Fibroblast of the conjunctiva (primary cell): ENCODE measurements around the gene BCL2L1.
"Not testable (repeated sequence)": the region's sequence is repeated elsewhere in the genome, so short reads cannot be mapped to it uniquely, and the experiment has no call there.

ENCODE experiments used
- DNase-seq: peaks from one replicate; pipeline ENCODE4 v3.0.0-alpha.2; 2010; ENCODE audit warnings: low read depth

BCL2L1 gene

DNA sequence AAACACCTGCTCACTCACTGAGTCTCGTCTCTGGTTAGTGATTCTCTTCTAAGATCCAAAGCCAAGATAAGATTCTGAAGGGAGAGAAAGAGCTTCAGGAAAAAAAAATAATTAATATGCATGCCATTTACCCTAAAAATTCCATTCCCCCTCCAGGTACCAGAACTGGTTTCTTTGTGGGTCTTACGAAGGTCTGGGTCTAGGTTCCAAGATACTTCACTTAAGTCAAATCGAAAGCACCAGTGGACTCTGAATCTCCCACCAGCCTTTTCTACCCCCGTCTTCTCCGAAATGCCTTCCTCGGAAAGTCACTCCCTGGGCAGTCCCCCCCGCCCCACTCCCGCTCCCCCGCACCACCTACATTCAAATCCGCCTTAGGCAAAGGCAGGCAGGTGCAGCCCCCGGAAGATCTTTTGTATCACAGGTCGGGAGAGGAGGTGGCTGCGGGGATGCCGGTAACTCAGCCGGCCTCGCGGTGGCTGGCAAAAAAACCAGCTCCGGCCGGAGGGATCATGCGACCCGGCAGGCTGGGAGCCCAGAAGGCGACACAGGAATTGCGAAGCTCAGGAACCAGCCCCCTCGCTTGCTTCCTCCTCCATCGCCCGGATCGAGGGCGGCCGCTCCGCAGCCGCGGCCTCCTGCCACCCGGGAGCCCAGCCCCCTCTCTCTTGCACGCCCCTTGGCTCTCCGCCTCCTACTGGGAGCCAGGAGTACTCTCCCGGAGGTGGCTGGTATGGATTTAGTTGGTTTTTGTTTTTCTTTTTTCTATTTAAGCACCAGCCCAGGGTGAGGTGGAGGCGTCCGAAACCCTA is at the start of gene BCL2L1:
TSS of gene BCL2L1 (minus strand) at position 612 of the 812 bp plus-strand sequence. CDS start 650 bp downstream, outside the sequence.
- peak; percentile 82 for DNase-seq

DNA sequence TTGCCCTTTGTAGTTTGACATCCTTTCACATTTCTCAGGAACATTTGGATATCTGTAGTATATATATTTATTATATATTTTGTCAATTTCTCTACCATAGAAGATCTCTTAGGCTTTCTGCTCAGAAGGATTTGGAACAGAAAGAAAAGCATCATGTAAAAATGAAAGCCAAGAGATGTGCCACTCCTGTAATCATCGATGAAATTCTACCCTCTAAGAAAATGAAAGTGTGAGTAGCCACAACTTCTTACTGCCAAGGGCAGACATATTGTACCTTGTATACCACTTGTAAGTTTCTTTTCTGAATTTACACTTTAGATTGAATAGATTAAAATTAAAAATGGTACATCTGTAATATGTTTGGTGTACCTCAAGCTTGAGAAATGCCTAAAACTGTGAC is 47.6 kb upstream of the BCL2L1 start:
- DNase-seq = no peak

DNA sequence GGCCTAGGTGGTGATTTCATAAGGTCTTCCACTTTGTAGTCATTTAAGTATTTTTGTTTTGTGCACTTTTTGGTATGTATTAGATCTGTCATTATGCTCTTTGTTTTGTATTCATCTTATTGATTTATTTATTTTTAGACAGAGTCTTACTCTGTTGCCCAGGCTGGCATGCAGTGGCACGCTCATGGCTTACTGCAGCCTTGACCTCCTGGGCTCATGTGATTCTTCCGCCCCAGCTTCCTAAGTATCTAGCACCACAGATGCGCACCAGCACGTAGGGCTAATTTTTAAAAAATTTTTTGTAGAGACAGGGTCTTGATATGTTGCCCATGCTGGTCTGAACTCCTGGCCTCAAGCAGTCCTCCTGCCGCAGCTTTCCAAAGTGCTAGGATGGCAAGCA is 47.0 kb upstream of the BCL2L1 start:
- DNase-seq = no peak

DNA sequence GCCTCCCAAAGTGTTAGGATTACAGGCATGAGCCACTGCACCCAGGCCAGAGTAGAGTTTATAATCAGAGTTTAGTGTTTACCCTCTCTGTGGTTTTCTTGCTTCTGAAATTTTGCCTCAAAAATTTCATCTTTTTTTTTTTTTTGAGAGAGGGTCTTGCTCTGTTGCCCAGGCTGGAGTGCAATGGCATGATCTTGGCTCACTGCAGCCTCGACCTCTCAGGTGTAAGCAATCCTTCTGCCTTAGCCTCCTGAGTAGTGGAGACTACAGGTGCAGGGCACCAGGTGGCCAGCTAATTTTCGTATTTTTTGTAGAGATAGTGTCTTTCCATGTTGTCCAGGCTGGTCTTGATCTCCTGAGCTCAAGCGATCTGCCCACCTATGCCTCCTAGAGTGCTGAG is 45.1 kb upstream of the BCL2L1 start:
- no peak for DNase-seq

DNA sequence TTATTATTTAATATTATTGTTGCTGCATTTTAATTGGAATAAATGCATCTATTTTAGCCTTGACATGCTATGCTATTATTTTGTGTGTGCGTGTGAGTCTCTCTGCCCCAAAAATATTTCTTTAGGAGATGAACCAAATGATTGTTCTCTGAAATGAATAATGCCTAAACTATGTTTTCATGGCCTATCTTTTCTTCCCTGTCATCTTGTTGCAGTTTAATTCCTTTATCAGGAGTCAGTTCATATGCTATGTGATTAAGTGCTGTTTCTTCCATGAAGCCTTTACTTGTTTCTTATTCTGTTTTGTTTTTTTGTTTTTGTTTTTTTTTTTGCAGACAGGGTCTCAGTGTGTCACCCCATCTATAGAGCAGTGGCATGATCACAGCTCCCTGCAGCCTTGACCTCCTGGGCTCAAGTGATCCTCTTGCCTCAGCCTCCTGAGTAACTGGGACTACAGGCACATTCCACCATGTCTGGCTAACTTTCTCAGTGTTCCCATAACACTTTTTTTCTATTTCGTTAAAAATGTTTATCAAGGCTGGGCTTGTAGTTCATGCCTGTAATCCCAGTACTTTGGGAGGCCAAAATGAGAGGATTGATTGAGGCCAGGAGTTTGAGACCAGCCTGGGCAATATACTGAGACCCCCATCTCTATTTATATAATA is 42.1 kb upstream of the BCL2L1 start:
- no peak for DNase-seq

DNA sequence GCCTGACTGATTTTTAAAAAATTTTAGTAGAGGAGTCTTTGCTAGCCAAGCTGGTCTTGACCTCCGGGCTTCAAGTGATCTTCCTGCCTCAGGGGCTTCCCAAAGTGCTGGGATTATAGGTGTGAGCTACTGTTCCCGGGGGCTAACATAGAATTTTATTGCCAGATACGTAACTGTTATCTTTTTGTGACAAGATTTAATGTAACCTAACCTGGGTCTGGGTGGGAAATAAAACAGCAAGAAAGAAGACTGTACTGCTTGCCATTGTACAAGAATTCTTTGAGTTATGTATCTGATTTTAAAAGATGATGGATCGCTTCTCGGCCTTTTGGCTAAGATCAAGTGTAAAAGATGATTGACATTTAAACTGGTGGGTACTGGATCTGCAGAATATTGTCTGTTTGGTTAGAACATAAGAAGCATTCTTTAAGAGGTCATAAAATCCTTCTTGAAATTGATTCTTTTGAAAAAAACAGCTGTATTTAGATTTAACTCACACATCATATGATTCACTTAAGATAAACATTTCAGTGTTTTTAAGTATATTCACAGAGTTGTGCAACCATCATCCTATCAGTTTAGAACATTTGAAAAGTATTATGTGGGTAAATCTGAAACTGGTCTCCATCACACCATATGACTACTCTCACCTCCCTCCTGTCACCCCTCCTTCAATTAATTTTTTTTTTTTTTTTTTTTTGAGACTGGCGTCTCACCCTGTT is 38.0 kb upstream of the BCL2L1 start:
- DNase-seq = peak; percentile 30

DNA sequence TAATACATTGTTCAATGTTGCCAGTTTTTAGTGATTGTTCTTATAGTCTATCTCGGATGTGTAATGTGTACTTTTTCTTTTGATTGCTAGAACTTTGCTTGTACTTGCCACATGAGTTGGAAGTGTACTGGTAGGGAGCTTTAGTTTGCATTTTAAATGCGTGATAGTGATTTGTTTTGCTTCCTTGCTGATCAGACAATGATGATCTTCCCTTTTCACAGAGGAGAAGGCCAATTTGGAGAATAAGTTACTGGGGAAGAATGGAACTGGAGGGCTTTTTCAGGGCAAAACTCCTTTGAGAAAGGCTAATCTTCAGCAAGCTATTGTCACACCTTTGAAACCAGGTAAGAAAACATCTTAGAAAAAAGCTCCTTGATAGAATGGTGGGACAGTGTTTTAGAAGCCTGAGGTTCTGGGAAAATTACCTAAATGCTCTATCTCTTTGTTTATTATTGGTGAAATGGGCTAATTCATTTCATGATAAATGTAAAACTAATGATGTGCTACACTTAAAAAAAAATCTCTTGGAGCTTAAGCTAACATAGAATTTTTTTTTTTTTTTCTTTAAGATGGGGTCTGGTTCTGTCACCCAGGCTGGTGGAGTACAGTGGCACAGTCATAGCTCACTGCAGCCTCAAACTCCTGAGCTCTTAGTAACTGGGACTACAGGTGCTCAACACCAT is 37.3 kb upstream of the BCL2L1 start:
- DNase-seq = no peak

DNA sequence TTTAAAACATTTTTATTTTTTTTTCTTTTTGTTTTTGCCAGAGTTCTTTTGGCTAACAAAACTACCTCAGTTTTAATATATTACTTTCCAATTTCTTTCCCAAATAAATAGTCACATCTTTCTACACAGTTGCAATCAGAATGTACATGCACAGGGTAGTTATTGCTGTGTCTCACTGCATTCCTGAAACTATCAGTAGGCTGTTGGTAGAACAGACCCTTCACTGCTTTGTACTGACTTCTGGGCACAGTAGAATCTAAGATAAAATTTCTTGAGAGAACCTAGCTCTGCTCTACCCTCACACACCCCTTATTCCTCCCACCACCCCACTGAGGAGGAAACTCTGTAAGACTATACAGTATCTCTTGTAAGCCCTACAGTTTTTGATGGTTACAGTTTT is 36.3 kb upstream of the BCL2L1 start:
- DNase-seq = no peak

DNA sequence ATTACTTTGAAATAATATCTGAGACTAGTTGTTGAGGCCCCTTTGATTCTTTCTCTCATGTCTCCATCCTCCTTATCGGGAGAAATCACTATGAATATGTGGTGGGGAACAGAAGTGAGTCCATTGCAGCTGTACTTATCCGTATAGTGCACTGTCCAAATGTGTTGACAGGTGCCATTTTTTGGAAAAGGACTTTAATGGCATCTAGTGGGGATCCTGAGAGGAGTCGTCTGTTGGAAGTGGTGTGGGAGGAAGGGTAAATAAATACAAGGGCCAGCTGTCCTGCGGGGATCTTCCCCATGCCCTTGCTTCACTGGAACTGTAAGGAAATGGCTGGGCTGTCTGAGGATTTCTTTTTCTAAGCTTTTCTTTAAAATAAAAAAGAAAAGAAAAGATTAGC is 35.9 kb upstream of the BCL2L1 start:
- DNase-seq = no peak

DNA sequence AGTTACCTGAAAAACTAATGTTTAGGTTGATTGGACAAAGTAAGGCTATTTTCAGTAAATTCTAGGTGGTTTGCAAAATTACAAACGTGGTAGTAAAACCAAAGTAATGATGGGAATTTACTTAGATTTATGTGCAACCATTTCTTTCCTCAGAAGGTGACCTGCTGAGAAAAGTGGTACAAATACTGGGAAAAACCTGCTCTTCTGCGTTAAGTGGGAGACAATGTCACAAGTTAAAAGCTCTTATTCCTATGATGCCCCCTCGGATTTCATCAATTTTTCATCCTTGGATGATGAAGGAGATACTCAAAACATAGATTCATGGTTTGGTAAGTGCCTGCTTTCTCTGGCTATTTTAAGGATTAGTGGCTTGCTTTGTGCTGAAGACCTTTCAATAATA is 34.6 kb upstream of the BCL2L1 start:
- no peak for DNase-seq

DNA sequence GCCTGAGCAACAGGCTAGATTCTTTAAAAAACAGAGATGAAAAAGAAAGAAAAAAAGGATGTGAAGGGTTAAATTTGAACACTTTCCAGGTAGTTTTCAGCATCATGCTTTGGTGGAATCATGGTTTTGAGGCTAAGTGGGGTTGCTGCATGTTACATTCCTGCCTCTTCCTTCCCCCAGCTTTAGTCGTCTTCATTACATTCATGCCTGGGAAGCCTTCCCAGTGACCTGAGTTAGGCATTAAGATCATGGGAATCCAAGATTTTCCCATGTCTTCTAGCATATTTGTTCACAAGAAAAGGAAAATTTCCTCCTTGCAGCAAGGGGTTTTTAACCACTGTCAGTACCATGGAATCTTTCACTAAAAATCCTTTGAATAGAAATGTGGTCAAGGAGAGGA is 28.5 kb upstream of the BCL2L1 start:
- peak; percentile 31 for DNase-seq

DNA sequence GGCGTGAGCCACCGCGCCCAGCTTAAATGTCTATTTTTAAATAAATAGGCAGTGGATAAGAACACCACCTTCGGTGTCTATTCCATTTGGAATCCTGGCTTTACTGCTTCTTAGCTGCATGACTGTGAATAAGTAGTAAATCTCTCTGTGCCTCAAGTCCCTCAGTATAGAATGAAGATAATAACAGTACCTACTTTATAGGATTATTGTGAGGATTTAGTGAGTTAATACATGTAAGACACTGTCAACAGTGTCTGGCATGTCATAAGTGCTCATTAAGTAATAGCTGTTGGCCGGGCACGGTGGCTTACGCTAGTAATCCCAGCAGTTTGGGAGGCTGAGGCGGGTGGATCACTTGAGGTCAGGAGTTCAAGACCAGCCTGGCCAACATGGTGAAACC is 26.6 kb upstream of the BCL2L1 start:
- no peak for DNase-seq

DNA sequence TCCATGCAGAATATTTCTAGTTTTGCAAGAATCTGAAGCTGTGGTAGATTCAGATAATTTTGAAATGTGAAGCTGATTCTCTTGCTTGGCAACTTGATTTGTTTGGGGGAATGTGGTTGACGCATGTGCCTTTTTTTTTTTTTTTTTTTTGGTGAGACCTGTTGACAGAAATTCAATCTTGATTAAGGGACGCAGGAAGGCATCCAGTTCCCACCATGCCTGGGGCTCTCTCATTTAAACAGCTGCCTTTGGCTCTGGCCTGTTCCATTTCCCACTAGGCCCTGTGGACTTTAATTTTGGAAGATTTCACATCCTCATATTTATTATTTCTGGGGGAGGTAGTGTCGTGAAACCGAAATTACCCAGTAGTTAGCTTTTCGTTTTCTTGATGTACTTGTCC is 25.0 kb upstream of the BCL2L1 start:
- no peak for DNase-seq

DNA sequence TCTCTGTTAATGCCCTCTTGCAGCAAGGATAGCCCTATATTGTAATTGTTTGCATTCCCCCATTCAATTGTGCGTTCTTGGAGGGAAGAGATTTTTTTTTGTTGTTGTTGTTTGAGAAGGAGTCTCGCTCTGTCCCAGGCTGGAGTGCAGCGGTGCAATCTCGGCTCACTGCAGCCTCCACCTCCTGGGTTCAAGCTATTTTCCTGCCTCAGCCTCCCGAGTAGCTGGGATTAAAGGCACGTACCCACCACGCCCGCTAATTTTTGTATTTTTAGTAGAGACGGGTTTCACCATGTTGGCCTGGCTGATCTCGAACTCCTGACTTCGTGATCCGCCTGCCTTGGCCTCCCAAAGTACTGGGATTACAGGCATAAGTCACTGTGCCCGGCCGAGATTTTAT is 24.4 kb upstream of the BCL2L1 start:
- DNase-seq = not testable (repeated sequence)

DNA sequence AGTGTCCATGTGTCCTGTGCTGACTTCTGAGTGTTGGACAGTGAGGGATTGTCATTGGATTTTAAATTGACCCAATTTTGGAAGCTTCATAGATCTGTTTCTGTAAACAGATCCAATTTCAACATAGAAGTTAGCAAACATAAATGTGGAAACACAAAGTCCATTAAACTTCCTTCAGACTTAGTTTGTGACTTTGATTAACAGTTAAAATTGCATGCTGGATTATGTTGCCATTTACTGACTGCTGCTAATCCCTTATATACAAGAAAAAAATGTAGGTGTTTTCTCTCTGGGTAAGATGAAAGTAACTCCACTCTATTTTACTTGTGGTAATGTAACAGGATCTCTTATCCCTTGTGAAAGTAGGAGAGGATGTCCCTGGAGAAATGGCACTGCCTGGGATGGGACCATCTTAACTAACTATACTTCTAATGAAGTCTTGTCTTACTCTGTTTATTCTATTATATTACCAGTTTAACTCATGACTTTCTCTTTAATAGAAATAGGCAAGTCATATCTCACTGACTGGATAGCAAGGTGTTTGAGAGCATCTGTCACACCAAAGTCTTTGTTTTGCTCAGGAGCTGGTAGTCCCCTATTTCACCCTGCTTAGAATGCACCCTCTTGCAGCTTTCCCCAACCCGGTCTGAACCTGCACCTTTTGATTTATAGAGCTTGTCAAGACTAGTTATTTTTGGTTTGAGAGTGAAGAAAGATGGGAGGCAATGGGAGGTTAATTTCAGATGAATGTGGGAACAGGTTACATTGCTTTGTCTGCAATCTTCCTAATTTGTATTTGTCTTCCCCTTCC is 23.6 kb upstream of the BCL2L1 start:
- DNase-seq = no peak

DNA sequence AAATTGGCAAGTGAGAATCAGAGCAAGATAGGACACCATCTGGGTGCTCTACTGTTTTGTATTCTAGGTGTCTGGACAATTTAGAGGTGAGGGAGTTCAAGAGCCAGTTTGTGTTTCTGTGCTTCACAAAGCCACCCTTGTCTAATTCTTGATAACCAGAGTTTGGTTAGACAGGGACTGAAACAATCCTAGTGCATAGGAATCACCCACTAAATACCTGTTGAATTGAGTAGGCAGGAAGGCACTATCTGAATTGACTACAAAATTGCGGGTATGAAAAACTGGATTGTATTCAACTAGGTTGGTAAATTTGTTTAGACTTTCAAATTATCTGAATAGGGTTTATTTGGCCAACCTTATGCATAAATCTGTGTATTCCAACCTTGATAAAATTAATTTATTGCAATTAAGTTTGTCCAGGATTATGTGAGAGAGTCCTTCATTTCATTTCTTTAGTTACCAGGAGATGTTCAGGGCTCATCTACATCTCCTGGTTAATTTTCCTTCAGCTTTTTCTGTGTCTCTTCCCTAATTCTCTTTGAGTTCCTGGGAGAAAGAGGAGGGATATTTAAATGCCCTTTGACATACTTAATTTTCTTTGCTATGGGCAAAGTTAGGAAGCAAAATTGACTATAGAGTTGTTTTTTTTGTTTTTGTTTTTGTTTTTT is 18.1 kb upstream of the BCL2L1 start:
- no peak for DNase-seq

DNA sequence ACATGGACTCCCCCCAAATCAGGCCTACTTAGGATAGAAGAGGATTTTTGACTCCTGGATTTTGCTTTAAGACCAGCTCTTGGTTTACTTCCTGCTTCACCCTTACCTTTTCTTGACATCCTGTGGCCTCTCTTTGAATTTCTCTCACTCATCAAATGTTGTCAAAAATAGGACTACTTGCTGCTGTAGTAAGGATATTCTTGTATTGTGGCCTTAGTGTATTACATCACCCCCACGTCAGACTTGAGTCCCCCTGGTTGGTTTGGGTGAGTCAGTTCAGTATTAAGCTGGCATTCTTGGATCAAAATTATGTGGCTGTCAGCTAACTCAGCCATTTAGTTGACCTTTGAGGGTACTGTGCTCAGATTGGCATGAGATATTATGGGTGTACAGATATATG is 17.5 kb upstream of the BCL2L1 start:
- no peak for DNase-seq

DNA sequence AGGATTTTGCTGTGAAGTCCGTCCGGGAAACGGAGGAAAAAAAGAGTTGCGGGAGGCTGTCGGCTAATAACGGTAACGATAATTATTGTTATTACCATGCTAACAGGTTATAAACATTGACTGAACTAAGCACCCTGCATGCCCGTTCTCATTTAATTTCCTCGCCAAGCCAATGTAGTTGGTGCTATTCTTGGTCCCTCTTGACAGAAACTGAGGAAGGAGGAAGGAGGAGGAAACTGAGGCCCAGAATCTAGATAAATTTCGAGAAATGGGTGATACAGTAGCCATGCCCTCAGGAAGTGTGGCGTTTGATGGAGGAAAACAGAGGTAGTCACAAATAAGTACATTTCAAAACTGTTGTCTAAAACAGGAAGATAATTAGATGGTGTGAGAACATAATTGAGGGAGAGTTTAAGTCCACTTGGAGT is 16.9 kb upstream of the BCL2L1 start:
- DNase-seq = no peak

DNA sequence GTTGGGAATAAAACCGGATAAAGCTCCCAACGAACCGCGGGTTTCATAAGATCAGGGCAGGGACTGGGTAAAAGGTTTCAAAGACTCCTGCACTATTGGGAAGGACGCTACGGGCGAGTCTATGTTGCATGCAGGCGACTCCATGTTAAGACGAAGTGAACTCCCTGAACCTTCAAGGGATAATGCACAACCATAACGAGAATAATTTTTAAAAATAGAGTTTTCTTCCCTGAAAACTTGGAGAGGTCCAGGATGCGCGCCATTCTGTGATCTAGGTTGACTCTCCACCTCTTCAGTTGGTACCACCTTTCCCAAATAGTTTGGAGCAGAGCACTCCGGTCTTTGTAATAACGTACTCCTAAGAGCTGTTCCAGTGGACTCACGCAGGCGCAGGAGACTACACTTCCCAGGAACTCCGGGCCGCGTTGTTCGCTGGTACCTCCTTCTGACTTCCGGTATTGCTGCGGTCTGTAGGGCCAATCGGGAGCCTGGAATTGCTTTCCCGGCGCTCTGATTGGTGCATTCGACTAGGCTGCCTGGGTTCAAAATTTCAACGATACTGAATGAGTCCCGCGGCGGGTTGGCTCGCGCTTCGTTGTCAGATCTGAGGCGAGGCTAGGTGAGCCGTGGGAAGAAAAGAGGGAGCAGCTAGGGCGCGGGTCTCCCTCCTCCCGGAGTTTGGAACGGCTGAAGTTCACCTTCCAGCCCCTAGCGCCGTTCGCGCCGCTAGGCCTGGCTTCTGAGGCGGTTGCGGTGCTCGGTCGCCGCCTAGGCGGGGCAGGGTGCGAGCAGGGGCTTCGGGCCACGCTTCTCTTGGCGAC is 16.3 kb upstream of the BCL2L1 start, which contains the start of gene TPX2:
TSS of gene TPX2 (plus strand) at position 562 of the 821 bp plus-strand sequence. CDS start 18,187 bp downstream, outside the sequence.
- DNase-seq = peak; percentile 96

DNA sequence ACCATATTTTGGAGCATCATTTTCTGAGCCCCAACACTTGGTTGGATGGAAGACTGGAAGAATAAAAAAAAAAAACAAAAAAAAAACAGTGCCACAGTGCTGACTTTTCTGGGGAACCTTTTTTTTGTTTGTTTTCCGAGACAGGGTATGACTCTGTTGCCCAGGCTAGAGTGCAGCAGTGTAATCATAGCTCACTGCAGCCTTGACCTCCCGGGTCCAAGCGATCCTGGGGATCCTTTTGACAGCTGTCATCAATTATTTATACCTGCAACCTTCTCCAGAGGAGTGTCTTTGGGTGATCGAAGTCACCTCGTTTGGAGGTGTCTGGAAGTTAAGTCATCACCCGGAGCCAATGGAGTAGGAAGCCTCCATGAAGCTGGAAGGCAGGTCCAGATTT is 8.7 kb upstream of the BCL2L1 start:
- no peak for DNase-seq
